GM18508 (cell line): ENCODE measurements around the gene DDC.
"Not testable (repeated sequence)": the region's sequence is repeated elsewhere in the genome, so short reads cannot be mapped to it uniquely, and the experiment has no call there.

Experiments
- ATAC-seq: cut with Tn5 transposase; IDR thresholded peaks from one replicate; pipeline ENCODE4 v1.9.1; 2021; ENCODE audit warnings: moderate number of reproducible peaks; ENCODE audit not compliant: insufficient read depth, unreplicated experiment

Gene DDC

DNA sequence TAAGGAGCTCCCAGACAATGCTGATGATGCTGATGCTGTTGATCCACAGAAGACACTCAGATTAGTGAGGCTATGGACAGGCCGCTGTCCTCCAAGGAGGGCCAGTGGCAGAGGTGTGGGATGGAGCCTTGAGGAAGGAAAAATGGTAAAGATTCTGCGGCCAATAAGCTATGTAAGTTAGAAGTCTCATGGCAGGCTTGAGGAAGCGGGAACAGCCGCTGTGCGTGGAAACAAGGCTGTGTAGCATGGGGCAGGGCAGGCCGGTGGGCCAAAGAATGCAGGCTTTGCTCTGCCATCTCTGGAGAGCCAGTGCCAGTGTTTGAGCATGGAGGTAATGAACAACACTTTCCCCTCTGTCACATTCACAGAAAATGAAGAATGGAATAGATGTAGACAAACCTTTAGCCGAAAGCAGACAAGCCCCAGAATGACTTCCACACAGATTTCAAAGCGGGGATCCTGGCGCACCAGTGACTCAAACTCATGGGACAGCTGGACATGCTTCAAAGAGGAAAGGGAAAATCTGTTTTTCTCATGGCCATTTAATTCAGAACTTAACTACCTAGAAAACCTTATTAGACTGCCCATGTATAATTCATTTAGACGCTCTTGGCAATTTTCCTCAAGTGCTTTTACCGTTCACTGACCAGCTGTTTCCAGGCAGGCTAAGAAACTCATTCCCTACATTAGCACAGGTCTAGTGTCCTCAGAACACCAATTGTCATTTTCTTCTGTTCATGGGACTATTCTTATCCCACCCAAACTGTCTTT, 98.2 kb downstream of the DDC start:
- ATAC-seq, result no peak

- ATAC-seq, result no peak
These were observed 102.2 kb downstream of the DDC start for GRCh38 chr7:50463035-50463434.

DNA sequence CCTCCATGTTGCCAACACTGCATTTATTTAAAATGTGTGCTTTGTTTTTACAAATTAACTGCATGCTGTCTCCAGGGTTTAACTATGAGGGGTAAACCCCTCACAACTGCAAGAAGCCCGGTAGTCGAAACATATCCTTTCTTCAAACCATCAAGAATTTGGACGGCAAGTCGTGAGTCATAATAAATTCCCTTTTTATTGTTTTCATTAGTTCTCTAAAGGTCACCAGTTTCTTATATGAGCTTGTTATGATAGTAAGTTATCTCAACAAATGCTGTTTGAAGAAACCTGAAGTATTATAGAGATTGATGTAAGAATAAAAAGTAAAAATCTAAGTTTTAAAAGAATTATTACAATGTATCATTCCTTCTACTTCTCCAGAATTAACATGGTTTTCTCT, 102.8 kb downstream of the DDC start:
- no peak for ATAC-seq

GRCh38 chr7:50461695-50462094, 103.5 kb downstream of the DDC start:
- no peak for ATAC-seq

DNA sequence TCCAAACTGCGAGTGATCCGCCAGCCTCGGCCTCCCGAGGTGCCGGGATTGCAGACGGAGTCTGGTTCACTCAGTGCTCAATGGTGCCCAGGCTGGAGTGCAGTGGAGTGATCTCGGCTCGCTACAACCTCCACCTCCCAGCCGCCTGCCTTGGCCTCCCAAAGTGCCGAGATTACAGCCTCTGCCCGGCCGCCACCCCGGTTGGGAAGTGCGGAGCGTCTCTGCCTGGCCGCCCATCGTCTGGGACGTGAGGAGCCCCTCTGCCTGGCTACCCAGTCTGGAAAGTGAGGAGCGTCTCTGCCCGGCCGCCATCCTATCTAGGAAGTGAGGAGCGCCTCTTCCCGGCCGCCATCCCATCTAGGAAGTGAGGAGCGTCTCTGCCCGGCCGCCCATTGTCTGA, 106.0 kb downstream of the DDC start:
- not testable (repeated sequence) for ATAC-seq

GRCh38 chr7:50458651-50459050, 106.6 kb downstream of the DDC start:
- ATAC-seq, result not testable (repeated sequence)

- ATAC-seq, result no peak
These were observed 108.7 kb downstream of the DDC start for GRCh38 chr7:50456371-50457123.

DNA sequence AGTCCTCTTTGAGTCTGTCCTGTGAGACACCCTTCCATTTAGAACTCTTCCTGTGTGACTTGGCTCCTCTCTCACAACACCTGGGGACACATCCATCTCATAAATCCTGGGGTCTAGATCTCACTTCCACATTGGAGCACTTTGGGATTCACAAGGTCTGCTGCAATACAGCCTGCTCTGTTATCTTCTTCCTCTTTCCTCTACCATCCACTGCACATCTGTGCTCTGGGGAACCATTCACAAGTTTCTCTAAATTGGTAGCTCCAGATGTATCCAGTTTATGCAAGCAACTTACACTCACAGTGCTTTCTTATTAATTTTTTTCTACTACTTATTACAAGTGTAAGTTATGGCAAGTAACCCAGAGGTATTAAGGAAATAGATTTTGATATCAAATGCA, 109.5 kb downstream of the DDC start:
- no peak for ATAC-seq

DNA sequence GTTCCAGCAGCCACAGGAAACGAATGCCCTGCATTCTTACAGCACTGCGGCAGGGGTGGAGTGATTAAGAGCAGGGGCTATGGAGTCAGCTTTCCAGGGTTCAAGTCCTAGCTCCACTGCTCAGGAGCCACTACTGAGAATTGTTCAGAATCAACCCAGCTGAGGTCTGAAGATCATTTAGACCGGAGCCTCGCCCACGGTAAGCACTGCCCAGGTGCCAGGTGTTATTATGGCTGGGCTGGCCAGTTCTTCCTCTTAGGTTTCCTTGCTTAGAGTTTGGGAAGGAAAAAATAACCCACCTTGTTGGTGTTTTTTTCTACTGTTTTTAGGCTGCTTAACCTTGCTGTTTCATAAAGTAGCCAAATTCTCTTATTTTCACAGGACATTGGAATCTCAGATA, 110.2 kb downstream of the DDC start:
- no peak for ATAC-seq

DNA sequence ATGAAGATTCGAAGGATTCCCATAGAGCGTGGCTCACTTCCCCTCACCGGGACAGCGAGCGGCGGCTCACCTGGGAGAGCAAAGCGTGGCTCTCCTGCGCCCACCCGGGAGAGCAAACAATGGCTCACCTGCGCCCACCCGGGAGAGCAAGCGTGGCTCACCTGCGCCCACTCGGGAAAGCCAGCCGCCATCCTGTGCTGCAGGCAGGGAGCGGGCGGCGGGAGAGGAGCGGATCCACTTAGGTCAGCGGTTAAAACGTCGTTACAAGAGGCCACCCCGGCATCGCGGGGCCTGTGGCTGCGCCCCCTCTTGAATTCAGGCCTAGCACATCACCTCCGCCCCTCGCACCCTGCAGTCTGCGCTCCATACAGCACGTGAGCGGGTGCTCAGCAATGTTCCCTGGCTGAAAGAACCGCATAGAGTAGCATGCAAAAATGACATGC, 114.6 kb downstream of the DDC start:
- peak; percentile 3 for ATAC-seq

DNA sequence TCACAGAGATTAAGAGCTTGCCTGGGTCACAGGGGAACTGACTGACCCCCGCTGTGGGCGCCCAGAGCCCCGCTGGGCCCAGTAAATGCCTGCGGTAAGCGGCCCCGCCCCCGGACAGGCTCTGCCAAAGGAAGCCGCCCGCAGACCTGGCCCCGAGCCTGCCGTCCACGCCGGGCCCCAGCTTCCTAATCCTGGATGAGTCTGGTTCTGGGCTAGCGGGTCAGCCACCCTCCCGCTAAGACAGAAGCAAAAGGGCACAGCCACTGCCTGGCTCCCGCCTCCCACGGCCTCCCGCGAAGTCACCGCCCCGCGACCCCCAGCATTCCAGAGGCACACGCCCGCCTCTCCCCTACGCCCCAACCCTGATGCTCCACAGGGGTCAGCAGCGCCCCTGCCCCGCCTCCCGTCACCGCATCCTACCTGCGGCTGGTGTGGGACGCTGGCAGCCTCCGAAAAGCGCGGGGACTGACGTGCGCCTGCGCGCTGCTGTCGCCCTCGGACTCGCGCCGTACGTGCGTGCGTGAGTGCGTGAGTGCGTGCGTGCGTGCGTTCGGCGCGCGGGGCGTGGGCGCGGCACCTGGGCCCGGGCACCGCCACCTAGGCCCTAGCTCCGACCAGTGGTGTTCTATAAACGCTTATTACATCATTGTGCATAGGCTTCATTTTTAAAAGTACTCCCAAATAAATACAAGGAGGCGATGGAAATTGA, 115.2 kb downstream of the DDC start, which contains the start of gene FIGNL1:
FIGNL1 (minus strand) TSS at position 470 of the 709 bp plus-strand sequence. CDS start 3,063 bp downstream, outside the sequence.
- peak; percentile 44 for ATAC-seq

- no peak for ATAC-seq
These were observed 115.7 kb downstream of the DDC start for GRCh38 chr7:50449501-50449880.

- peak; percentile 46 for ATAC-seq
These were observed 116.4 kb downstream of the DDC start for GRCh38 chr7:50448823-50449222.

DNA sequence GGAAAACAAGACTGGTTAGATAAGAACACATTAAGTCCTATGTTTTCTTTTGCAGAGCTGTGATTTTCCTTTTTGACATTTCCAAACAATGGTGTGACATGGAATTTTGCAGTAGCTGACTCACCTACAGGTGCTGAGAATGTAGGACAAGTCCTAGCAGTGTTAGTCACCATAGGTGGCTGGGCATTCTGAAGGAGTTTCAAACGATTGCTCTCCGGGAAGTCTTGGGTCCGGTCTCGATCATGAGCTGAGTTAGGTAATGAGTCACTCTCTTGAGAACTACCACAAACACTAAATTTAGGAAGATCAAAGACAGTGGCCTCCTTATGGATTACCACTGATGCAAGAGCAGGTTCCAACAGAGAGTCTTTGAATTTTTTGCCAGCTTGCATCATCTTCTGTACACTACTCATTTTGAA, 118.7 kb downstream of the DDC start:
- ATAC-seq, result peak; percentile 47

DNA sequence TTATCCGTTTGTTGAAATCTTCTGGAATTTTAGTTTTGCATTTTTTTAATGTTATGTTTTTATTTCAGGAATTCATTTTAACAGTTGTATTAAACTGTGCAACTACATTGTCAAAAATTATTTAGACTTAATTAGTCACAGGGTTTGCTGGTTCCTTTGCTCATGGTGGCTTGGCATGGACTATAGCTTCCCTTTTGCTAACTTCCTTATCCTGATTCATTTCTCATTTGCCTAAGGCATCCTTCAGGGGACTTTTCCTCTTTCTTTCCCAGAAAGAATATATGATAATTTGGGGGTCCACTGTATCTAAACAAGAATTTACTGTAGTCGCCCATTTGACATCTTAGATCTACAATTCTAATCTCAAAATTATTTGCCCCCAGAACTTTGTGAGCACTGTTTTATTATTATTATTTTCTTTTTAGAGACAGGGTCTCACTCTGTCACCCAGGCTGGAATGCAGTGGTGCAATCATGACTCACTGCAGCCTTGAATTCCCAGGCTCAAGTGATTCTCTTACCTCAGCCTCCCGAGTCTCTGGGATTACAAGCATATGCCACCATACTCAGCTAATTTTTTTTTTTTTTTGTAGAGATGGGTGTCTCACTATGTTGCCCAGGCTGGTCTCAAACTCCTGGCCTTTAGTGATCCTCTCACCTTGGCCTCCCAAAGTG, 128.9 kb downstream of the DDC start:
- no peak for ATAC-seq

- ATAC-seq, result no peak
These were observed 133.4 kb downstream of the DDC start for GRCh38 chr7:50431722-50432305.

- ATAC-seq, result no peak
These were observed 133.9 kb downstream of the DDC start for GRCh38 chr7:50431316-50431715.

GRCh38 chr7:50428911-50429310, 136.3 kb downstream of the DDC start:
- no peak for ATAC-seq

GRCh38 chr7:50427518-50427917, 137.7 kb downstream of the DDC start:
- no peak for ATAC-seq
